IMR-90 (cell line): ENCODE data around the gene KRTAP4-2. TPM values are rescaled to one million over a fixed set of nuclear protein-coding genes. Genes with fewer than 3 reads are reported as not detected.
"Not testable (repeated sequence)": the region's sequence is repeated elsewhere in the genome, so short reads cannot be mapped to it uniquely, and the experiment has no call there.

ENCODE experiments used
- ATAC-seq: fragments of 200-7000 bp; cut with Tn5 transposase; 2 replicates; pipeline ENCODE4 v1.9.1; 2020; ENCODE audit warnings: low read depth, mild to moderate bottlenecking, moderate library complexity
- BruUV-seq: library from RNA; stranded (reverse); fragments of 400-500 nt; replicated peaks from 2 replicates; lab custom pipeline; 2021; lab: Mats Ljungman, UMichigan
- CTCF ChIA-PET: fragments of 300-600 bp; formaldehyde crosslinking; extraction: SDS; loops from one replicate; lab custom pipeline; 2021; ENCODE audit warnings: antibody characterized with exemption; lab: Yijun Ruan, JAX
- POLR2A ChIA-PET: fragments of 300-600 bp; sonication (Branson Sonifier 250); formaldehyde crosslinking; loops from one replicate; lab custom pipeline; 2022; ENCODE audit warnings: antibody characterized with exemption; ENCODE audit not compliant: unreplicated experiment; lab: Charles Lee
- DNase-seq: peaks from one replicate; pipeline ENCODE4 v3.0.0; 2013
- H2AFZ ChIP-seq: replicated peaks from 2 replicates; pipeline ENCODE3; 2013; ENCODE audit warnings: low read length, mild to moderate bottlenecking; ENCODE audit not compliant: poor library complexity
- H2AK5ac ChIP-seq: 2 replicates; pipeline ENCODE4 v1.6.1; 2013; ENCODE audit warnings: low read depth, low read length, inconsistent platforms
- H2AK9ac ChIP-seq: replicated peaks from 2 replicates; pipeline ENCODE3; 2013; ENCODE audit warnings: mild to moderate bottlenecking, low read depth, low read length, moderate library complexity; ENCODE audit not compliant: poor library complexity
- H2BK120ac ChIP-seq: 2 replicates; pipeline ENCODE4 v1.6.1; 2013; ENCODE audit warnings: low read depth, low read length, inconsistent platforms
- H2BK15ac ChIP-seq: 3 replicates; pipeline ENCODE4 v1.6.1; 2013; ENCODE audit warnings: low read depth, low read length, inconsistent platforms
- H2BK20ac ChIP-seq: 2 replicates; pipeline ENCODE4 v1.6.1; 2013; ENCODE audit warnings: low read depth, mild to moderate bottlenecking, inconsistent platforms, low read length, moderate library complexity
- H2BK5ac ChIP-seq: 2 replicates; pipeline ENCODE4 v1.6.1; 2013; ENCODE audit warnings: mild to moderate bottlenecking, low read depth, low read length, inconsistent platforms; ENCODE audit not compliant: poor library complexity, severe bottlenecking
- H3K14ac ChIP-seq: replicated peaks from 2 replicates; pipeline ENCODE4 v1.6.1; 2013; ENCODE audit warnings: low read depth, low read length, inconsistent platforms
- H3K18ac ChIP-seq: 2 replicates; pipeline ENCODE4 v1.6.1; 2013; ENCODE audit warnings: low read depth, low read length, control low read depth
- H3K23ac ChIP-seq: 2 replicates; pipeline ENCODE4 v1.6.1; 2013; ENCODE audit warnings: low read depth, low read length, inconsistent platforms
- H3K27ac ChIP-seq: 2 replicates; pipeline ENCODE4 v1.5.1; 2013; ENCODE audit warnings: mild to moderate bottlenecking, control low read depth, low read length; ENCODE audit not compliant: insufficient read depth
- H3K27me3 ChIP-seq: 2 replicates; pipeline ENCODE4 v1.6.1; 2013; ENCODE audit warnings: low read length; ENCODE audit not compliant: control insufficient read depth, insufficient read depth
- H3K36me3 ChIP-seq: 2 replicates; pipeline ENCODE4 v1.6.1; 2013; ENCODE audit warnings: low read length, mixed read lengths; ENCODE audit not compliant: control insufficient read depth, insufficient read depth
- H3K4ac ChIP-seq: 2 replicates; pipeline ENCODE4 v1.6.1; 2013; ENCODE audit warnings: low read depth, low read length, inconsistent platforms
- H3K4me1 ChIP-seq: 2 replicates; pipeline ENCODE4 v1.6.1; 2013; ENCODE audit warnings: low read length, mixed read lengths; ENCODE audit not compliant: control insufficient read depth, insufficient read depth
- H3K4me2 ChIP-seq: 2 replicates; pipeline ENCODE4 v1.6.1; 2013; ENCODE audit warnings: low read depth, mild to moderate bottlenecking, control low read depth, low read length, moderate library complexity
- H3K4me3 ChIP-seq: 2 replicates; pipeline ENCODE4 v1.5.1; 2013; ENCODE audit warnings: low read depth, mild to moderate bottlenecking, control low read depth, low read length, moderate library complexity; ENCODE audit not compliant: insufficient read depth
- H3K56ac ChIP-seq: 2 replicates; pipeline ENCODE4 v1.6.1; 2013; ENCODE audit warnings: low read length, inconsistent platforms; ENCODE audit not compliant: insufficient read depth; ENCODE audit errors: extremely low read depth
- H3K79me1 ChIP-seq, 2 experiments: 2 replicates each; pipeline ENCODE4 v1.6.1; 2013; ENCODE audit warnings: low read length in 2 of 2, inconsistent platforms in 1 of 2, low read depth in 1 of 2
- H3K9ac ChIP-seq: 2 replicates; pipeline ENCODE4 v1.6.1; 2013; ENCODE audit warnings: low read depth, low read length, control low read depth
- H3K9me1 ChIP-seq: 2 replicates; pipeline ENCODE4 v1.6.1; 2013; ENCODE audit warnings: low read length, inconsistent platforms; ENCODE audit not compliant: insufficient read depth
- H3K9me3 ChIP-seq: 2 replicates; pipeline ENCODE4 v1.6.1; 2013; ENCODE audit warnings: low read length; ENCODE audit not compliant: control insufficient read depth, insufficient read depth
- H4K20me1 ChIP-seq: 2 replicates; pipeline ENCODE4 v1.6.1; 2013; ENCODE audit warnings: low read length, inconsistent platforms; ENCODE audit not compliant: insufficient read depth
- H4K5ac ChIP-seq: 2 replicates; pipeline ENCODE4 v1.6.1; 2013; ENCODE audit warnings: mild to moderate bottlenecking, low read depth, low read length, control low read depth
- H4K8ac ChIP-seq, 2 experiments: 2 replicates each; pipeline ENCODE4 v1.6.1; 2013; ENCODE audit warnings: low read depth in 2 of 2, low read length in 2 of 2, control low read depth in 1 of 2, inconsistent platforms in 1 of 2
- H4K91ac ChIP-seq: 2 replicates; pipeline ENCODE4 v1.6.1; 2013; ENCODE audit warnings: low read depth, low read length, inconsistent platforms; ENCODE audit not compliant: insufficient read depth
- WGBS, 2 experiments: methylation state at CpG; one replicate each; pipeline versions ENCODE4 v1.1.5 to v1.1.7; 2013; ENCODE audit warnings: missing lambda C conversion rate in 2 of 2; ENCODE audit not compliant: insufficient read length in 1 of 2; ENCODE audit errors: extremely low coverage in 2 of 2; 5-methylcytosine and 5-hydroxymethylcytosine counted together
- dilution Hi-C: fragments of 300-500 bp; cut with HindIII; formaldehyde crosslinking; loops from one replicate; pipeline ENCODE4 v1.14.3; 2018; ENCODE audit warnings: low sequenced_read_pairs; ENCODE audit not compliant: unreplicated experiment
- in situ Hi-C: fragments of 300-500 bp; cut with MboI; formaldehyde crosslinking; loops from 3 replicates; pipeline ENCODE4 v1.14.3; 2019; ENCODE audit warnings: low sequenced_read_pairs, inconsistent platforms, mixed read lengths
- intact Hi-C: fragments of 100-400 bp; cut with micrococcal nuclease; formaldehyde crosslinking; loops from 2 replicates; pipeline ENCODE4 v1.10.0; 2022
- polyA plus RNA-seq, 3 experiments: library from polyadenylated mRNA; depleted of rRNA; stranded (reverse); fragments of >200 nt; gene quantifications; 2 replicates each; pipeline ENCODE4 v1.2.3, GENCODE V29; 2012; ENCODE audit warnings: low replicate concordance in 1 of 3
- total RNA-seq: library from RNA; depleted of rRNA; stranded (reverse); fragments of >200 nt; gene quantifications from 2 replicates; pipeline ENCODE4 v1.2.3, GENCODE V29; 2012

Gene KRTAP4-2
- total and polyA plus RNA-seq, 2 of the 4 experiments (the other 2 are of a cell fraction) = not detected

DNA sequence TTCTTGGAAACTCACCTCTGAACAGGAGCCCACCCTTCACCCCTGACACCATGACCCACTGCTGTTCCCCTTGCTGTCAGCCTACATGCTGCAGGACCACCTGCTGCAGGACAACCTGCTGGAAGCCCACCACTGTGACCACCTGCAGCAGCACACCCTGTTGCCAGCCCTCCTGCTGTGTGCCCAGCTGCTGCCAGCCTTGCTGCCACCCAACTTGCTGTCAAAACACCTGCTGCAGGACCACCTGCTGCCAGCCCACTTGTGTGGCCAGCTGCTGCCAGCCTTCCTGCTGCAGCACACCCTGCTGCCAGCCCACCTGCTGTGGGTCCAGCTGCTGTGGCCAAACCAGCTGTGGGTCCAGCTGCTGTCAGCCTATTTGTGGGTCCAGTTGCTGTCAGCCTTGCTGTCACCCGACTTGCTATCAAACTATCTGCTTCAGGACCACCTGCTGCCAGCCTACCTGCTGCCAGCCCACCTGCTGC, 11.9 kb upstream of the KRTAP4-2 start, which contains the start of gene KRTAP9-1:
Gene KRTAP9-1 (plus strand): TSS at position 51 of the 482 bp plus-strand sequence. CDS start 0 bp downstream, at position 51.
- H3K9me3 ChIP-seq, H3K9ac ChIP-seq, dilution Hi-C loops, H3K4me3 ChIP-seq, H2BK120ac ChIP-seq, H3K27ac ChIP-seq, H3K56ac ChIP-seq, DNase-seq, in situ Hi-C loops, H2AFZ ChIP-seq, H2AK5ac ChIP-seq, H3K18ac ChIP-seq, H3K36me3 ChIP-seq, H3K4me2 ChIP-seq, ATAC-seq, H4K20me1 ChIP-seq, H3K23ac ChIP-seq, H3K27me3 ChIP-seq, H2BK15ac ChIP-seq, POLR2A ChIA-PET, H3K4ac ChIP-seq, intact Hi-C loops, H4K5ac ChIP-seq, H2BK20ac ChIP-seq, H2BK5ac ChIP-seq, H4K8ac ChIP-seq, H3K4me1 ChIP-seq, H3K79me1 ChIP-seq, H3K14ac ChIP-seq, H4K91ac ChIP-seq, BruUV-seq, H2AK9ac ChIP-seq, H3K9me1 ChIP-seq: not testable (repeated sequence)
- CTCF ChIA-PET = interaction anchor here (0.8 kb wide), 1 partner anchor 9 kb away, joined by 3 read pairs; no protein-coding TSS in a partner anchor
- 56% methylated on average over 1 of the region's 1 CpG; no CpG with 5 or more reads in 1 of the 2 experiments for WGBS, 2 experiments
